Kidney (tissue), 14 donors: Measurements from ENCODE around the gene SLC7A9. TPM values are rescaled to one million over a fixed set of nuclear protein-coding genes. Genes with fewer than 3 reads are reported as not detected.

ENCODE experiments used
- DNase-seq, 5 donors: peaks; one replicate each; pipeline ENCODE4 v3.0.0-alpha.2; 2013 to 2020
- FAIRE-seq: peaks from 2 replicates; lab custom pipeline; 2012; peaks lifted over from hg19 to GRCh38; lab: Jason Lieb, UNC
- H3K27ac ChIP-seq, 2 donors: one replicate each; pipeline ENCODE4 v1.7.0; 2013; ENCODE audit warnings: low read depth in 2 of 2, low read length in 2 of 2, inconsistent platforms in 1 of 2
- H3K27me3 ChIP-seq: one replicate; pipeline ENCODE4 v1.7.1; 2013; ENCODE audit warnings: low read length, inconsistent platforms; ENCODE audit not compliant: control insufficient read depth, insufficient read depth
- H3K36me3 ChIP-seq, 3 donors: one replicate each; pipeline versions ENCODE4 v1.7.0 to v1.7.1; 2013; ENCODE audit warnings: low read length in 3 of 3, control low read depth in 1 of 3, inconsistent platforms in 1 of 3; ENCODE audit not compliant: insufficient read depth in 3 of 3, control insufficient read depth in 2 of 3
- H3K4me1 ChIP-seq, 3 donors: one replicate each; pipeline versions ENCODE4 v1.7.0 to v1.7.1; 2013; ENCODE audit warnings: low read length in 3 of 3, inconsistent platforms in 1 of 3, low read depth in 1 of 3; ENCODE audit not compliant: control insufficient read depth in 2 of 3, insufficient read depth in 2 of 3
- H3K4me3 ChIP-seq, 3 donors: one replicate each; pipeline versions ENCODE4 v1.7.0 to v1.8.1; 2013; ENCODE audit warnings: low read length in 3 of 3, control low read depth in 1 of 3, inconsistent platforms in 1 of 3
- H3K9ac ChIP-seq, 3 donors: one replicate each; pipeline versions ENCODE4 v1.7.0 to v1.7.1; 2013; ENCODE audit warnings: low read length in 3 of 3, control low read depth in 1 of 3, inconsistent platforms in 1 of 3
- H3K9me3 ChIP-seq, 3 donors: one replicate each; pipeline versions ENCODE4 v1.7.0 to v1.7.1; 2013; ENCODE audit warnings: low read length in 3 of 3, control low read depth in 1 of 3, inconsistent platforms in 1 of 3; ENCODE audit not compliant: control insufficient read depth in 2 of 3, insufficient read depth in 1 of 3
- CTCF ChIP-seq: IDR thresholded peaks from 3 replicates; pipeline ENCODE4 v1.5.1; 2012; ENCODE audit warnings: mild to moderate bottlenecking, moderate library complexity, borderline replicate concordance; ENCODE audit not compliant: insufficient read depth; ENCODE audit errors: extremely low read depth
- intact Hi-C: fragments of 100-400 bp; cut with DNase I; formaldehyde crosslinking; loops from one replicate; pipeline ENCODE4 v1.11.1; 2022
- polyA plus RNA-seq: library from polyadenylated mRNA; stranded (reverse); fragments of 350-450 nt; fragmentation: Illumina TruSeq; extraction: RNeasy Lipid Tissue Mini Kit (QIAGEN cat#74804); gene quantifications from one replicate; pipeline ENCODE4 v1.2.3, GENCODE V29; 2014; ENCODE audit warnings: low read depth, low replicate concordance; ENCODE audit not compliant: insufficient read depth
- total RNA-seq: library from RNA; stranded (reverse); fragmentation: NEBNext Ultra II Directional; extraction: Animal tissue kit (Norgen Biotek cat#: 25700); gene quantifications from one replicate; pipeline ENCODE4 v1.2.1, GENCODE V29; 2021
- donor health status: control.
- donor health status: control.
- donor health status: control.
- donor health status: control.
- donor health status: control.
- donor health status: DM: yes; HTN: yes; CAD: no.
- donor health status: Normal renal cell carcinoma (clear cell type).

SLC7A9 gene
- total and polyA plus RNA-seq, 2 donors from 2014 or later, result 2.6 to 40.0 TPM

- Histone ChIP-seq H3K27ac (no peak overlapping the region), H3K27me3 (no peaks in the 10 kb centered on the region), H3K36me3 (peaks cover 0 to 5% (median 0%) of the 10 kb centered on the region in 3 donors), H3K4me3 (no peak overlapping the region), H3K9me3 (peaks cover 2 to 10% (median 5%) of the 10 kb centered on the region in 3 donors), H3K4me1 (no peaks in the 10 kb centered on the region), H3K9ac (no peak overlapping the region)
- intact Hi-C loops, result no loop called here
- no peak for DNase-seq
- no peak for TF ChIP-seq CTCF
- no peak for FAIRE-seq
These were observed 25.8 kb upstream of the SLC7A9 start for GRCh38 chr19:32895384-32895783.

- FAIRE-seq (no peak), DNase-seq (no peak)
- H3K9me3 ChIP-seq, result peaks cover 2 to 10% (median 5%) of the 10 kb centered on the region in 3 donors
- H3K4me3 ChIP-seq, result no peak overlapping the region
- no peaks in the 10 kb centered on the region for H3K27me3 ChIP-seq
- H3K36me3 ChIP-seq, result peaks cover 0 to 5% (median 0%) of the 10 kb centered on the region in 3 donors
- no peak overlapping the region for H3K27ac ChIP-seq
- intact Hi-C loops, result no loop called here
- no peaks in the 10 kb centered on the region for H3K4me1 ChIP-seq
- H3K9ac ChIP-seq, result no peak overlapping the region
- TF ChIP-seq CTCF, result no peak
These were observed 22.0 kb upstream of the SLC7A9 start for GRCh38 chr19:32891609-32892008.

- FAIRE-seq (no peak), DNase-seq (no peak)
- intact Hi-C loops, result no loop called here
- TF ChIP-seq CTCF, result no peak
- H3K27ac ChIP-seq, result no peak overlapping the region
- H3K9ac ChIP-seq, result no peak overlapping the region
- H3K4me1 ChIP-seq, result no peaks in the 10 kb centered on the region
- H3K9me3 ChIP-seq, result peaks cover 2 to 10% (median 5%) of the 10 kb centered on the region in 3 donors
- H3K27me3 ChIP-seq, result no peaks in the 10 kb centered on the region
- H3K36me3 ChIP-seq, result peaks cover 0 to 5% (median 0%) of the 10 kb centered on the region in 3 donors
- H3K4me3 ChIP-seq, result no peak overlapping the region
These were observed 21.3 kb upstream of the SLC7A9 start for GRCh38 chr19:32890841-32891240.

GRCh38 chr19:32890326-32890725 lies 20.8 kb upstream of the SLC7A9 start:
- intact Hi-C loops, result no loop called here
- TF ChIP-seq CTCF, result no peak
- no peak overlapping the region for H3K9ac ChIP-seq
- H3K4me1 ChIP-seq, result no peaks in the 10 kb centered on the region
- H3K9me3 ChIP-seq, result peaks cover 2 to 10% (median 5%) of the 10 kb centered on the region in 3 donors
- no peak for DNase-seq
- FAIRE-seq, result no peak
- H3K36me3 ChIP-seq, result peaks cover 0 to 5% (median 0%) of the 10 kb centered on the region in 3 donors
- H3K4me3 ChIP-seq, result no peak overlapping the region
- H3K27ac ChIP-seq, result no peak overlapping the region
- no peaks in the 10 kb centered on the region for H3K27me3 ChIP-seq
